Measurements from ENCODE around the gene ERG. TPM values are rescaled to one million over a fixed set of nuclear protein-coding genes. Genes with fewer than 3 reads are reported as not detected.

Gene ERG
- total and polyA plus RNA-seq, 4 donors, result 3.3 to 6.0 (median 4.1) TPM

- H3K27ac ChIP-seq (ENCODE audit: low read depth in 1 of 2, low read length in 2 of 2), result no peak overlapping the region
- no peaks in the 10 kb centered on the region for H3K4me1 ChIP-seq (ENCODE audit: control insufficient read depth in 4 of 4, insufficient read depth in 4 of 4, low read length in 3 of 4)
- no peaks in the 10 kb centered on the region for H3K36me3 ChIP-seq (ENCODE audit: control insufficient read depth in 4 of 4, insufficient read depth in 3 of 4, low read depth in 1 of 4, low read length in 3 of 4)
- H3K9ac ChIP-seq (ENCODE audit: low read depth in 1 of 2, low read length in 2 of 2), result no peak overlapping the region
- 53% methylated on average over 1 of the region's 1 CpG for WGBS
- H3K9me3 ChIP-seq (ENCODE audit: control insufficient read depth in 4 of 4, low read length in 3 of 4), result no peaks in the 10 kb centered on the region
- H3K27me3 ChIP-seq (ENCODE audit: control insufficient read depth in 4 of 4, insufficient read depth in 4 of 4, low read length in 3 of 4), result peaks cover 0 to 8% (median 1%) of the 10 kb centered on the region in 4 donors
- TF ChIP-seq NR2F2 (IDR thresholded peaks at IDR 0.05), result no peak
- TF ChIP-seq, protein P1, sequence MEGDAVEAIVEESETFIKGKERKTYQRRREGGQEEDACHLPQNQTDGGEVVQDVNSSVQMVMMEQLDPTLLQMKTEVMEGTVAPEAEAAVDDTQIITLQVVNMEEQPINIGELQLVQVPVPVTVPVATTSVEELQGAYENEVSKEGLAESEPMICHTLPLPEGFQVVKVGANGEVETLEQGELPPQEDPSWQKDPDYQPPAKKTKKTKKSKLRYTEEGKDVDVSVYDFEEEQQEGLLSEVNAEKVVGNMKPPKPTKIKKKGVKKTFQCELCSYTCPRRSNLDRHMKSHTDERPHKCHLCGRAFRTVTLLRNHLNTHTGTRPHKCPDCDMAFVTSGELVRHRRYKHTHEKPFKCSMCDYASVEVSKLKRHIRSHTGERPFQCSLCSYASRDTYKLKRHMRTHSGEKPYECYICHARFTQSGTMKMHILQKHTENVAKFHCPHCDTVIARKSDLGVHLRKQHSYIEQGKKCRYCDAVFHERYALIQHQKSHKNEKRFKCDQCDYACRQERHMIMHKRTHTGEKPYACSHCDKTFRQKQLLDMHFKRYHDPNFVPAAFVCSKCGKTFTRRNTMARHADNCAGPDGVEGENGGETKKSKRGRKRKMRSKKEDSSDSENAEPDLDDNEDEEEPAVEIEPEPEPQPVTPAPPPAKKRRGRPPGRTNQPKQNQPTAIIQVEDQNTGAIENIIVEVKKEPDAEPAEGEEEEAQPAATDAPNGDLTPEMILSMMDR (IDR thresholded peaks at IDR 0.05; ENCODE audit: low read depth, low read length, missing input control), result no peak
- TF ChIP-seq, protein P2, sequence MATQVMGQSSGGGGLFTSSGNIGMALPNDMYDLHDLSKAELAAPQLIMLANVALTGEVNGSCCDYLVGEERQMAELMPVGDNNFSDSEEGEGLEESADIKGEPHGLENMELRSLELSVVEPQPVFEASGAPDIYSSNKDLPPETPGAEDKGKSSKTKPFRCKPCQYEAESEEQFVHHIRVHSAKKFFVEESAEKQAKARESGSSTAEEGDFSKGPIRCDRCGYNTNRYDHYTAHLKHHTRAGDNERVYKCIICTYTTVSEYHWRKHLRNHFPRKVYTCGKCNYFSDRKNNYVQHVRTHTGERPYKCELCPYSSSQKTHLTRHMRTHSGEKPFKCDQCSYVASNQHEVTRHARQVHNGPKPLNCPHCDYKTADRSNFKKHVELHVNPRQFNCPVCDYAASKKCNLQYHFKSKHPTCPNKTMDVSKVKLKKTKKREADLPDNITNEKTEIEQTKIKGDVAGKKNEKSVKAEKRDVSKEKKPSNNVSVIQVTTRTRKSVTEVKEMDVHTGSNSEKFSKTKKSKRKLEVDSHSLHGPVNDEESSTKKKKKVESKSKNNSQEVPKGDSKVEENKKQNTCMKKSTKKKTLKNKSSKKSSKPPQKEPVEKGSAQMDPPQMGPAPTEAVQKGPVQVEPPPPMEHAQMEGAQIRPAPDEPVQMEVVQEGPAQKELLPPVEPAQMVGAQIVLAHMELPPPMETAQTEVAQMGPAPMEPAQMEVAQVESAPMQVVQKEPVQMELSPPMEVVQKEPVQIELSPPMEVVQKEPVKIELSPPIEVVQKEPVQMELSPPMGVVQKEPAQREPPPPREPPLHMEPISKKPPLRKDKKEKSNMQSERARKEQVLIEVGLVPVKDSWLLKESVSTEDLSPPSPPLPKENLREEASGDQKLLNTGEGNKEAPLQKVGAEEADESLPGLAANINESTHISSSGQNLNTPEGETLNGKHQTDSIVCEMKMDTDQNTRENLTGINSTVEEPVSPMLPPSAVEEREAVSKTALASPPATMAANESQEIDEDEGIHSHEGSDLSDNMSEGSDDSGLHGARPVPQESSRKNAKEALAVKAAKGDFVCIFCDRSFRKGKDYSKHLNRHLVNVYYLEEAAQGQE (IDR thresholded peaks at IDR 0.05), result no peak
- TF ChIP-seq ZBTB33 (IDR thresholded peaks at IDR 0.05), result no peak
- TF ChIP-seq EGR1 (IDR thresholded peaks at IDR 0.05; ENCODE audit: low read depth in 2 of 2), result no peak
- no peak for TF ChIP-seq MAX (IDR thresholded peaks at IDR 0.05)
- no peak for TF ChIP-seq HNF4G (IDR thresholded peaks at IDR 0.05)
- no peak for TF ChIP-seq JUND (IDR thresholded peaks at IDR 0.05)
- no peak for DNase-seq (ENCODE audit: low spot score)
- no peak overlapping the region for H3K4me3 ChIP-seq (ENCODE audit: low read depth in 1 of 3, low read length in 3 of 3)
Measured at GRCh38 chr21:38363693-38364092, 134.6 kb downstream of the ERG start.

DNA sequence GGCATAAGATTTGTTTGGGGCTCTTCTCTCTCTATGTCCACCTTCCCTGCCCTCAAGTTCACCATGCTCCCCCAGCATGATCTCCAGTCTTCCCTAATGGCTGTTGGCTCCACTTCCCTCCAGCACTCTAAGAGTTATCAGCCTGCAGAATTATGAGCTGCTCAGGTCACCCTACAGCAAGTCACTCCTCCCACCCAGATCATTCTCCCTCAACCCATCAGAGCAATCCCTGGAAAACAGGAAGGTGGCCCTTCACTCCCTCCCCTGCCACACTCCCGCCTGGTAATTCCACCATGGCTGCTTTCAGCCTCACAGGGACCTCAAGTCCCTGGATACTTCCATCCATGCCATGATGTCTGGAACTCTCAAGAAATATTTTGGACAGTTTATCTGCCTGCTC is 137.0 kb downstream of the ERG start:
- WGBS, result 55% methylated on average over 1 of the region's 1 CpG
- no peak overlapping the region for H3K27ac ChIP-seq (ENCODE audit: low read depth in 1 of 2, low read length in 2 of 2)
- H3K4me1 ChIP-seq (ENCODE audit: control insufficient read depth in 4 of 4, insufficient read depth in 4 of 4, low read length in 3 of 4), result no peaks in the 10 kb centered on the region
- no peaks in the 10 kb centered on the region for H3K9me3 ChIP-seq (ENCODE audit: control insufficient read depth in 4 of 4, low read length in 3 of 4)
- H3K27me3 ChIP-seq (ENCODE audit: control insufficient read depth in 4 of 4, insufficient read depth in 4 of 4, low read length in 3 of 4), result peaks cover 0 to 8% (median 1%) of the 10 kb centered on the region in 4 donors
- no peak for DNase-seq (ENCODE audit: low spot score)
- H3K4me3 ChIP-seq (ENCODE audit: low read depth in 1 of 3, low read length in 3 of 3), result no peak overlapping the region
- TF ChIP-seq SP1 (IDR thresholded peaks at IDR 0.05), result no peak
- TF ChIP-seq FOXA2 (IDR thresholded peaks at IDR 0.05), result no peak
- no peak for TF ChIP-seq ZBTB33 (IDR thresholded peaks at IDR 0.05)
- TF ChIP-seq NR2F2 (IDR thresholded peaks at IDR 0.05), result no peak
- no peak for TF ChIP-seq RAD21 (IDR thresholded peaks at IDR 0.05)
- no peak for TF ChIP-seq EGR1 (IDR thresholded peaks at IDR 0.05; ENCODE audit: low read depth in 2 of 2)
- TF ChIP-seq, protein P1 (IDR thresholded peaks at IDR 0.05; ENCODE audit: low read depth, low read length, missing input control), result no peak
- no peak for TF ChIP-seq RXRA (IDR thresholded peaks at IDR 0.05)
- no peak for TF ChIP-seq TAF1 (conservative IDR thresholded peaks at IDR 0.05)
- no peaks in the 10 kb centered on the region for H3K36me3 ChIP-seq (ENCODE audit: control insufficient read depth in 4 of 4, insufficient read depth in 3 of 4, low read depth in 1 of 4, low read length in 3 of 4)
- no peak overlapping the region for H3K9ac ChIP-seq (ENCODE audit: low read depth in 1 of 2, low read length in 2 of 2)
